CD4-positive, alpha-beta memory T cell (primary cell): Measurements from ENCODE around the gene ERC2. TPM values are rescaled to one million over a fixed set of nuclear protein-coding genes. Genes with fewer than 3 reads are reported as not detected.

Source experiments
- CTCF ChIA-PET: fragments of 350-600 bp; sonication (Branson Sonifier 250); formaldehyde crosslinking; loops from one replicate; lab custom pipeline; 2021; ENCODE audit warnings: inconsistent platforms; ENCODE audit not compliant: partially characterized antibody; lab: Charles Lee
- POLR2A ChIA-PET: fragments of 350-600 bp; sonication (Branson Sonifier 250); formaldehyde crosslinking; loops from one replicate; lab custom pipeline; 2021; ENCODE audit not compliant: partially characterized antibody; lab: Charles Lee
- DNase-seq, 5 donors: peaks; one replicate each; pipeline versions ENCODE4 v3.0.0 to v3.0.0-alpha.2; 2020 to 2022; ENCODE audit warnings: mixed read lengths in 1 of 5
- H3K27ac ChIP-seq: one replicate; pipeline ENCODE4 v1.7.0; 2013; ENCODE audit warnings: low read depth, low read length
- H3K27me3 ChIP-seq: 2 replicates; pipeline ENCODE4 v1.7.0; 2013; ENCODE audit warnings: mild to moderate bottlenecking, low read length, moderate library complexity; ENCODE audit not compliant: insufficient read depth
- H3K36me3 ChIP-seq: 2 replicates; pipeline ENCODE4 v1.7.0; 2013; ENCODE audit warnings: mild to moderate bottlenecking, low read length, moderate library complexity; ENCODE audit not compliant: insufficient read depth
- H3K4me1 ChIP-seq: 2 replicates; pipeline ENCODE4 v1.7.0; 2013; ENCODE audit warnings: mild to moderate bottlenecking, low read length, moderate library complexity; ENCODE audit not compliant: insufficient read depth
- H3K4me3 ChIP-seq, 2 donors: one replicate each; pipeline ENCODE4 v1.7.0; 2013; ENCODE audit warnings: low read length in 2 of 2, mild to moderate bottlenecking in 1 of 2
- H3K9me3 ChIP-seq, 2 donors: one replicate each; pipeline ENCODE4 v1.7.0; 2013; ENCODE audit warnings: low read length in 2 of 2, control low read depth in 1 of 2; ENCODE audit not compliant: control insufficient read depth in 1 of 2
- H3K27ac Mint-ChIP-seq, 7 donors: one replicate each; pipeline ENCODE4 v1.8.0; 2020 to 2021; ENCODE audit warnings: mixed read lengths in 7 of 7, mild to moderate bottlenecking in 6 of 7, inconsistent platforms in 3 of 7, moderate library complexity in 3 of 7
- H3K27me3 Mint-ChIP-seq, 2 donors: one replicate each; pipeline ENCODE4 v1.8.0; 2020 to 2021; ENCODE audit warnings: mixed read lengths in 2 of 2
- H3K36me3 Mint-ChIP-seq, 2 donors: one replicate each; pipeline ENCODE4 v1.8.0; 2020 to 2021; ENCODE audit warnings: mixed read lengths in 2 of 2, inconsistent platforms in 1 of 2, mild to moderate bottlenecking in 1 of 2
- H3K4me1 Mint-ChIP-seq, 4 donors: one replicate each; pipeline ENCODE4 v1.8.0; 2020 to 2021; ENCODE audit warnings: mixed read lengths in 4 of 4, mild to moderate bottlenecking in 1 of 4
- H3K4me3 Mint-ChIP-seq, 8 donors: one replicate each; pipeline ENCODE4 v1.8.0; 2020 to 2021; ENCODE audit warnings: mixed read lengths in 8 of 8, mild to moderate bottlenecking in 7 of 8, moderate library complexity in 6 of 8, inconsistent platforms in 3 of 8
- H3K9me3 Mint-ChIP-seq, 8 donors: one replicate each; pipeline ENCODE4 v1.8.0; 2020 to 2021; ENCODE audit warnings: mixed read lengths in 8 of 8, mild to moderate bottlenecking in 5 of 8, inconsistent platforms in 3 of 8, moderate library complexity in 1 of 8
- intact Hi-C: fragments of 100-400 bp; cut with micrococcal nuclease; formaldehyde crosslinking; loops from one replicate; pipeline ENCODE4 v1.15.1; 2023
- polyA plus RNA-seq, 2 donors: library from polyadenylated mRNA; unstranded; fragments of 300-500 nt; fragmentation: Illumina TruSeq; gene quantifications; one replicate each; pipeline ENCODE4 v1.2.3, GENCODE V29; 2021
- total RNA-seq, 2 experiments: library from RNA; stranded (reverse); gene quantifications; one replicate each; pipeline ENCODE4 v1.2.3, GENCODE V29; 2021

The ERC2 gene
- total and polyA plus RNA-seq, 4 experiments from 2014 or later: not detected

- H3K27me3 ChIP-seq: peaks cover 20% of the 10 kb centered on the region
- no peak overlapping the region for H3K27ac ChIP-seq
- Mint-ChIP-seq H3K4me3 (peak overlapping the region in 2 of 8 donors; percentile 23 to 46), H3K27ac (no peak overlapping the region), H3K27me3 (peaks cover 35 to 43% of the 10 kb centered on the region in 2 donors), H3K9me3 (peaks cover 0 to 16% (median 2%) of the 10 kb centered on the region in 8 donors), H3K4me1 (peaks cover 10 to 35% (median 12%) of the 10 kb centered on the region in 4 donors), H3K36me3 (peaks cover 0 to 5% of the 10 kb centered on the region in 2 donors)
- ChIA-PET CTCF (no interaction called here), POLR2A (no interaction called here)
- no peaks in the 10 kb centered on the region for H3K36me3 ChIP-seq
- no peaks in the 10 kb centered on the region for H3K9me3 ChIP-seq
- DNase-seq: no peak
- intact Hi-C loops: no loop called here
- H3K4me3 ChIP-seq: no peak overlapping the region
- H3K4me1 ChIP-seq: no peaks in the 10 kb centered on the region
Measured at GRCh38 chr3:55488398-55489055, 979.7 kb downstream of the ERC2 start.

- Mint-ChIP-seq H3K27me3 (peaks cover 41 to 52% of the 10 kb centered on the region in 2 donors), H3K4me3 (peak overlapping the region in 5 of 8 donors; percentile 25 to 65 (median 31)), H3K27ac (no peak overlapping the region), H3K9me3 (peaks cover 0 to 16% (median 2%) of the 10 kb centered on the region in 8 donors), H3K36me3 (peaks cover 0 to 5% of the 10 kb centered on the region in 2 donors), H3K4me1 (peaks cover 10 to 39% (median 12%) of the 10 kb centered on the region in 4 donors)
- Histone ChIP-seq H3K4me1 (no peaks in the 10 kb centered on the region), H3K36me3 (no peaks in the 10 kb centered on the region), H3K9me3 (no peaks in the 10 kb centered on the region), H3K27me3 (peaks cover 20% of the 10 kb centered on the region), H3K4me3 (no peak overlapping the region), H3K27ac (no peak overlapping the region)
- no peak for DNase-seq
- intact Hi-C loops: no loop called here
- POLR2A ChIA-PET: no interaction called here
- CTCF ChIA-PET: no interaction called here
Measured at GRCh38 chr3:55487381-55488241, 980.7 kb downstream of the ERC2 start.

GRCh38 chr3:55486857-55487380, 981.3 kb downstream of the ERC2 start, which contains the start of gene WNT5A:
TSS of gene WNT5A (minus strand) at chr3:55487306. CDS start at chr3:55486985, 321 bp downstream.
- H3K27ac ChIP-seq: no peak within 1 kb of the TSS
- H3K4me1 Mint-ChIP-seq: peaks cover 10 to 39% (median 12%) of the 10 kb centered on the region in 4 donors
- intact Hi-C loops: no loop called here
- H3K4me3 Mint-ChIP-seq: peak within 1 kb of the TSS in 6 of 8 donors; percentile 25 to 69 (median 39)
- no peak for DNase-seq
- H3K36me3 ChIP-seq: no peaks in the 10 kb centered on the region
- peaks cover 0 to 16% (median 2%) of the 10 kb centered on the region in 8 donors for H3K9me3 Mint-ChIP-seq
- no peak within 1 kb of the TSS for H3K27ac Mint-ChIP-seq
- peaks cover 20% of the 10 kb centered on the region for H3K27me3 ChIP-seq
- no peaks in the 10 kb centered on the region for H3K4me1 ChIP-seq
- H3K9me3 ChIP-seq: no peaks in the 10 kb centered on the region
- ChIA-PET POLR2A (no interaction called here), CTCF (no interaction called here)
- peaks cover 0 to 5% of the 10 kb centered on the region in 2 donors for H3K36me3 Mint-ChIP-seq
- H3K27me3 Mint-ChIP-seq: peaks cover 42 to 51% of the 10 kb centered on the region in 2 donors
- H3K4me3 ChIP-seq: no peak within 1 kb of the TSS

- H3K4me1 ChIP-seq: no peaks in the 10 kb centered on the region
- ChIA-PET POLR2A (no interaction called here), CTCF (no interaction called here)
- H3K27ac ChIP-seq: no peak overlapping the region
- Mint-ChIP-seq H3K4me3 (peak overlapping the region in 5 of 8 donors; percentile 10 to 69 (median 35)), H3K36me3 (peaks cover 0 to 5% of the 10 kb centered on the region in 2 donors), H3K9me3 (peaks cover 0 to 17% (median 2%) of the 10 kb centered on the region in 8 donors), H3K27me3 (peaks cover 47 to 54% of the 10 kb centered on the region in 2 donors), H3K27ac (no peak overlapping the region), H3K4me1 (peaks cover 10 to 39% (median 12%) of the 10 kb centered on the region in 4 donors)
- intact Hi-C loops: no loop called here
- no peak overlapping the region for H3K4me3 ChIP-seq
- no peak for DNase-seq
- H3K9me3 ChIP-seq: no peaks in the 10 kb centered on the region
- H3K27me3 ChIP-seq: peaks cover 20% of the 10 kb centered on the region
- no peaks in the 10 kb centered on the region for H3K36me3 ChIP-seq
Measured at GRCh38 chr3:55486101-55486856, 982.0 kb downstream of the ERC2 start.

- DNase-seq: no peak
- Histone ChIP-seq H3K27ac (no peak overlapping the region), H3K4me3 (no peak overlapping the region), H3K9me3 (no peaks in the 10 kb centered on the region), H3K36me3 (no peaks in the 10 kb centered on the region), H3K27me3 (peaks cover 19% of the 10 kb centered on the region), H3K4me1 (no peaks in the 10 kb centered on the region)
- H3K27ac Mint-ChIP-seq: no peak overlapping the region
- peaks cover 10 to 39% (median 12%) of the 10 kb centered on the region in 4 donors for H3K4me1 Mint-ChIP-seq
- CTCF ChIA-PET: no interaction called here
- peak overlapping the region in 2 of 8 donors; percentile 69 for H3K4me3 Mint-ChIP-seq
- peaks cover 0 to 22% (median 2%) of the 10 kb centered on the region in 8 donors for H3K9me3 Mint-ChIP-seq
- H3K27me3 Mint-ChIP-seq: peaks cover 45 to 57% of the 10 kb centered on the region in 2 donors
- peaks cover 0 to 5% of the 10 kb centered on the region in 2 donors for H3K36me3 Mint-ChIP-seq
- POLR2A ChIA-PET: no interaction called here
- intact Hi-C loops: no loop called here
Measured at GRCh38 chr3:55484801-55485791, 983.2 kb downstream of the ERC2 start.

- peak overlapping the region in 1 of 8 donors; percentile 69 for H3K4me3 Mint-ChIP-seq
- peaks cover 0 to 18% (median 2%) of the 10 kb centered on the region in 8 donors for H3K9me3 Mint-ChIP-seq
- Histone ChIP-seq H3K4me3 (no peak overlapping the region), H3K36me3 (no peaks in the 10 kb centered on the region), H3K9me3 (no peaks in the 10 kb centered on the region), H3K27ac (no peak overlapping the region), H3K27me3 (peaks cover 27% of the 10 kb centered on the region), H3K4me1 (no peaks in the 10 kb centered on the region)
- peaks cover 0 to 5% of the 10 kb centered on the region in 2 donors for H3K36me3 Mint-ChIP-seq
- no peak overlapping the region for H3K27ac Mint-ChIP-seq
- H3K4me1 Mint-ChIP-seq: peaks cover 9 to 37% (median 12%) of the 10 kb centered on the region in 4 donors
- ChIA-PET POLR2A (no interaction called here), CTCF (no interaction called here)
- intact Hi-C loops: no loop called here
- H3K27me3 Mint-ChIP-seq: peaks cover 44 to 57% of the 10 kb centered on the region in 2 donors
- no peak for DNase-seq
Measured at GRCh38 chr3:55484191-55484689, 984.0 kb downstream of the ERC2 start.
